B cell (primary cell): ENCODE data around the gene RAD51B. TPM values are rescaled to one million over a fixed set of nuclear protein-coding genes. Genes with fewer than 3 reads are reported as not detected.

ENCODE experiments used
- ATAC-seq: fragments of 200-7000 bp; cut with Tn5 transposase; one replicate; pipeline ENCODE4 v1.10.0; 2021; ENCODE audit warnings: low read depth, mild to moderate bottlenecking, moderate number of reproducible peaks, moderate library complexity
- CTCF ChIA-PET: fragments of 350-600 bp; sonication (Branson Sonifier 250); formaldehyde crosslinking; loops from one replicate; lab custom pipeline; 2021; ENCODE audit warnings: antibody characterized with exemption, inconsistent platforms; lab: Charles Lee
- POLR2A ChIA-PET: fragments of 350-600 bp; sonication (Branson Sonifier 250); formaldehyde crosslinking; loops from one replicate; lab custom pipeline; 2021; ENCODE audit warnings: antibody characterized with exemption; lab: Charles Lee
- DNase-seq: peaks from one replicate; pipeline ENCODE4 v3.0.0; 2013
- H2AFZ ChIP-seq: 2 replicates; pipeline ENCODE4 v1.6.1; 2012; ENCODE audit warnings: mild to moderate bottlenecking, low read depth, low read length; ENCODE audit not compliant: insufficient read depth, poor library complexity, severe bottlenecking
- H3K27ac ChIP-seq, 2 donors: 1 replicate in 1 of 2; 2 replicates in 1 of 2; pipeline ENCODE4 v1.5.1; 2012 to 2013; ENCODE audit warnings: low read length in 2 of 2, mild to moderate bottlenecking in 2 of 2, moderate library complexity in 1 of 2
- H3K27me3 ChIP-seq, 4 experiments: fragments of 200-600 bp in 1 of 4; sonication (generic) in 1 of 4; replicated peaks in 1 of 4; 1 replicate in 2 of 4; 2 replicates in 2 of 4; pipeline versions ENCODE4 v1.6.1 to v1.7.0; 2013 to 2016; ENCODE audit warnings: low read length in 3 of 4, mild to moderate bottlenecking in 2 of 4, mixed read lengths in 1 of 4, moderate library complexity in 1 of 4; ENCODE audit not compliant: insufficient read depth in 4 of 4, control insufficient read depth in 3 of 4; ENCODE audit errors: control extremely low read depth in 1 of 4
- H3K36me3 ChIP-seq, 2 experiments: replicated peaks in 1 of 2; 1 replicate in 1 of 2; 2 replicates in 1 of 2; pipeline versions ENCODE4 v1.6.1 to v1.7.1; 2013; ENCODE audit warnings: low read length in 1 of 2; ENCODE audit not compliant: insufficient read depth in 2 of 2, control insufficient read depth in 1 of 2; ENCODE audit errors: control extremely low read depth in 1 of 2, extremely low read depth in 1 of 2
- H3K4me1 ChIP-seq, 2 donors: fragments of 200-600 bp in 1 of 2; sonication (generic) in 1 of 2; 1 replicate in 1 of 2; 2 replicates in 1 of 2; pipeline versions ENCODE4 v1.5.1 to v1.6.1; 2013 to 2017; ENCODE audit warnings: low read length in 2 of 2; ENCODE audit not compliant: control insufficient read depth in 2 of 2, insufficient read depth in 2 of 2
- H3K4me2 ChIP-seq: replicated peaks from 2 replicates; pipeline ENCODE3; 2012; ENCODE audit warnings: mild to moderate bottlenecking, low read depth, low read length; ENCODE audit not compliant: poor library complexity, severe bottlenecking
- H3K4me3 ChIP-seq, 5 experiments: fragments of 200-600 bp in 1 of 5; sonication (generic) in 1 of 5; 1 replicate in 3 of 5; 2 replicates in 2 of 5; pipeline versions ENCODE4 v1.5.1 to v1.7.0; 2011 to 2016; ENCODE audit warnings: low read length in 4 of 5, mild to moderate bottlenecking in 4 of 5, low read depth in 2 of 5, control low read depth in 1 of 5, moderate library complexity in 1 of 5; ENCODE audit not compliant: insufficient read depth in 1 of 5; ENCODE audit errors: control extremely low read depth in 1 of 5, extremely low read depth in 1 of 5
- H3K79me2 ChIP-seq: fragments of 200-600 bp; sonication (generic); one replicate; pipeline ENCODE4 v1.6.0; 2016; ENCODE audit warnings: low read length; ENCODE audit not compliant: control insufficient read depth, insufficient read depth
- H3K9ac ChIP-seq: fragments of 200-600 bp; sonication (generic); 2 replicates; pipeline ENCODE4 v1.6.1; 2017; ENCODE audit warnings: mild to moderate bottlenecking, low read length, moderate library complexity
- H3K9me3 ChIP-seq, 3 donors: one replicate each; pipeline versions ENCODE4 v1.6.1 to v1.7.1; 2013; ENCODE audit warnings: low read length in 2 of 3; ENCODE audit not compliant: control insufficient read depth in 2 of 3, insufficient read depth in 1 of 3; ENCODE audit errors: control extremely low read depth in 1 of 3
- H4K20me1 ChIP-seq: 2 replicates; pipeline ENCODE4 v1.6.0; 2012; ENCODE audit warnings: mild to moderate bottlenecking, low read length; ENCODE audit not compliant: insufficient read depth, control insufficient read depth, poor library complexity, severe bottlenecking
- H3K27ac Mint-ChIP-seq: one replicate; pipeline ENCODE4 v1.8.0; 2021; ENCODE audit warnings: mixed read lengths
- H3K27me3 Mint-ChIP-seq: one replicate; pipeline ENCODE4 v1.8.0; 2021; ENCODE audit warnings: mixed read lengths
- H3K4me1 Mint-ChIP-seq: one replicate; pipeline ENCODE4 v1.8.0; 2021; ENCODE audit warnings: mixed read lengths
- H3K4me3 Mint-ChIP-seq: one replicate; pipeline ENCODE4 v1.8.0; 2021; ENCODE audit warnings: mixed read lengths
- H3K9me3 Mint-ChIP-seq: one replicate; pipeline ENCODE4 v1.8.0; 2022; ENCODE audit warnings: mixed read lengths; ENCODE audit not compliant: insufficient read depth
- CTCF ChIP-seq: fragments of 200-600 bp; IDR thresholded peaks from one replicate; pipeline ENCODE4 v1.8.0; 2022; ENCODE audit warnings: antibody characterized with exemption, mild to moderate bottlenecking
- EZH2 ChIP-seq: IDR thresholded peaks from 2 replicates; pipeline ENCODE4 v1.6.1; 2012; ENCODE audit warnings: borderline replicate concordance, low read depth, mild to moderate bottlenecking, moderate library complexity, low read length; ENCODE audit not compliant: insufficient read depth, poor library complexity, severe bottlenecking
- WGBS: methylation state at CpG from one replicate; pipeline ENCODE4 v1.1.5; 2013; ENCODE audit warnings: missing lambda C conversion rate; ENCODE audit not compliant: insufficient coverage; 5-methylcytosine and 5-hydroxymethylcytosine counted together
- intact Hi-C: fragments of 100-400 bp; cut with micrococcal nuclease; formaldehyde crosslinking; loops from one replicate; pipeline ENCODE4 v1.10.0; 2022
- polyA plus RNA-seq: library from polyadenylated mRNA; depleted of rRNA; stranded (reverse); fragments of >200 nt; gene quantifications from 2 replicates; pipeline ENCODE4 v1.2.3, GENCODE V29; 2012
- total RNA-seq, 2 donors: library from RNA; stranded (reverse); fragments of 120-200 nt in 1 of 2; gene quantifications; 1 replicate in 1 of 2; 2 replicates in 1 of 2; pipeline versions ENCODE4 v1.2.3 to v1.2.4, GENCODE V29; 2013 to 2022

The RAD51B gene
- total and polyA plus RNA-seq, 2 donors (not counting 1 experiment from before 2014, with no cell fraction given), result 6.5 to 60.6 TPM

- no peak overlapping the region for H3K4me3 ChIP-seq
- peak overlapping the region; percentile 71 for H3K4me3 Mint-ChIP-seq
- peak; percentile 48 for DNase-seq
These were observed 489.3 kb downstream of the RAD51B start for GRCh38 chr14:68308726-68309520.

More at GRCh38 chr14:68308726-68309520, 489.3 kb downstream of the RAD51B start:
- Histone ChIP-seq H3K9me3 (no peaks in the 10 kb centered on the region), H3K9ac (no peak overlapping the region), H3K27me3 (no peaks in the 10 kb centered on the region), H3K79me2 (no peaks in the 10 kb centered on the region), H3K36me3 (no peaks in the 10 kb centered on the region), H3K27ac (peak overlapping the region; percentile 13 to 69), H2AFZ (no peak overlapping the region), H3K4me1 (peaks cover 71 to 73% of the 10 kb centered on the region in 2 donors), H4K20me1 (no peaks in the 10 kb centered on the region), H3K4me2 (peak overlapping the region; percentile 2)
- Mint-ChIP-seq H3K9me3 (no peaks in the 10 kb centered on the region), H3K27ac (peak overlapping the region; percentile 80), H3K27me3 (no peaks in the 10 kb centered on the region), H3K4me1 (peaks cover 77% of the 10 kb centered on the region)
- no peak for ATAC-seq
- no peak for TF ChIP-seq EZH2
- no peak for TF ChIP-seq CTCF
- intact Hi-C loops, result loop anchor here (1.0 to 5.0 kb wide), 3 partner anchors 13 to 33 kb away; no protein-coding TSS in a partner anchor
- WGBS, result no CpG with 5 or more reads among the region's 6 CpGs
- ChIA-PET CTCF (interaction anchor here (0.8 to 1.9 kb wide), 6 partner anchors 9 to 66 kb away, joined by 3 to 8 read pairs (median 4); no protein-coding TSS in a partner anchor), POLR2A (interaction anchor here (0.7 kb wide), 1 partner anchor 509 kb away, joined by 6 read pairs; no protein-coding TSS in a partner anchor)
